D721Med (cell line): ENCODE data around the gene TCF4.

Experiments
- DNase-seq: peaks from one replicate; pipeline ENCODE4 v3.0.0; 2011; ENCODE audit warnings: low spot score; ENCODE audit not compliant: insufficient read length
- FAIRE-seq: peaks from 2 replicates; lab custom pipeline; 2011; peaks lifted over from hg19 to GRCh38; lab: Jason Lieb, UNC
- CTCF ChIP-seq: IDR thresholded peaks from 2 replicates; pipeline ENCODE4 v1.5.1; 2012; ENCODE audit warnings: mild to moderate bottlenecking, control low read depth; ENCODE audit not compliant: insufficient read depth; ENCODE audit errors: missing control alignments

The TCF4 gene

DNA sequence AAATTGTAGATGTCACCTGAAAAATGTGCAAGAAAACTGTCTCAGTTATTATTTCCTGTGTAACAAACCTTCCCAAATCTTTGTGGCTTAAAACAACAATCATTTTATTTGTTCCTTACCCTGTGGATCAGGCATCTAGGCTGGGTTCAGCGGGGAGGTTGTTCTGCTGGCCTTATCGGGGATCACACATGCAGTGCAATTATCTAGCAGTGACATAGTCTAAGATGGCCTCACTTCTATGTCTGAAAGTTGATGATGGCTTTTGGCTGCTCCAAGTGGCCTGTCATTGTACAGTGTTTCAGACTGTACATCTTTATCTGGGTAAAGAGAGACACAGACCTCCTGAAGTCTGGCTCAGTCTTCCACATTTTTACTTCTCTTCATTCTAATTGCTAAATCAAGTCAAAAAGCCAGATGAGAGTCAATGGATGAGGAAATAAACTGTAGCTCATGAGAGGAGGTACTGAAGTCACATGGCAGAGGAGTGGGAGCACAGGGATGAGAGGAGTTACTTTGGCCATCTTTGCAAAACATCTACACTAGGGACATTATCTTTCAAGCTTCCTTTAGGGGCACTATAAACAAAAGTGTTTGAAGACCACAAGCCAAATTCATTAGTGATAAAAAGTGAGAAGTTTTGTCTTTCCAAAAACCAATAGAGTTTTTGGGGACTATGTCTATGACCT, 385.6 kb downstream of the TCF4 start:
- TF ChIP-seq CTCF = no peak
- FAIRE-seq = no peak

GRCh38 chr18:55199291-55199963, 388.6 kb downstream of the TCF4 start:
- DNase-seq (peak; percentile 62), FAIRE-seq (peak; percentile 100)
- no peak for TF ChIP-seq CTCF

More for the DNA sequence above, 385.6 kb downstream of the TCF4 start:
- DNase-seq = no peak

GRCh38 chr18:55195863-55196262, 392.1 kb downstream of the TCF4 start:
- TF ChIP-seq CTCF = no peak
- DNase-seq = no peak
- FAIRE-seq = no peak

DNA sequence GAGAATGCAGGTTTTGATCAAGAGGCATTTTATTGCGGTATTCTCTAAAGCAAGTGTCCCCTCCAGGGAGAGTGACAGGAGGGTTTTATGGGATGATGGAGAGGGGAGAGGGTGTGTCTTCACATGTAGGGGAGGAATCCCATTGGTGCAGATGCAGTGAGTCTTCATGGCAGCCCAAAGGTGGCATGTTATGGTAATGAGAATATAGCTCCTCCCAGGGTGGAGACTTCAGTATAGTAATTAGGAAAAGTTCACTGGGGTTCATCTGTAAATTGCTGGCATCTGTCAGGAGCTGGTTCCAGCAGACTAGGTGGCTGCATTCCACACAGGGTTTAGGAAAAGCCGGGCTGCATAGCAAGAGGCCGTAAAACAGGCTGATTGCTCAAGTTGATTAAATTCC, 398.0 kb downstream of the TCF4 start:
- DNase-seq (no peak), FAIRE-seq (peak; percentile 98)
- TF ChIP-seq CTCF = no peak

DNA sequence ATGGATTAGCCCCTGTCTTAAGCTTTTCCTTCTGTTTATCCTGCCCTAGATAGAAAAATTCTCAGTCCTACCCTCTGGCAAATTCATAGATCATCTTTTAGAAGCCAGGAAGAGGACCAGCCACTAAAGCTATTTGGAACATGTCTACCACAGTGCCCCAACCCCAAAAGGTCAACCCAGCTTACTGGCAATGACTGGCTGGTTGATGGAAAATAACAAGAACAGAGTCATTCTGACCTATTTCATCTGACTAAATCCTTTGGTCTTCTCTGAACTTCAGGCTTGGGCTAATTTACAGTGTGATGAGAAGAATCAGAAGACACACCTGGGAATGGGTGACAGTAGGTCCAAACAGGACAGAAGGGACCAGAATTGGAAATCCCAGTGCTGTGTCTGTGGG, 401.4 kb downstream of the TCF4 start:
- no peak for TF ChIP-seq CTCF
- FAIRE-seq (no peak), DNase-seq (no peak)

GRCh38 chr18:55185391-55185790, 402.6 kb downstream of the TCF4 start:
- no peak for TF ChIP-seq CTCF
- DNase-seq = no peak
- FAIRE-seq = no peak

DNA sequence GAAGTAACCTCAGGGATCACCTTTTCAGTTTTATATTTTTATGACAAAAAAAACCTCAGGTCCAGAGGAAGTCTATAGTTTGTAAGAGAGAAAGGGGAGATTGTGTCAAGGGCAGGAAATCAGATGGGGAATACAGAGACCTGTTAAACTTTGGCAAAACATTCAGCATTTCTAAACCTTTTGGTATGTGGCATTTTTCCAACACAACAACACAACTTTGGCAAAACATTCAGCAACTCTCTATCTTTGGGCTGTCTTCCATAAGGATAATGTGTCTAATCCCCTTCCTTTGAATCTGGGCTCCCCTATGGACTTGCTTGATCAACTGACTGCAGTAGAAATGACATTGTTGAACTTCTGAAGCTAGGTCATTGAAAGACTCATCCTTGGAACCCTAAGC, 408.2 kb downstream of the TCF4 start:
- FAIRE-seq (no peak), DNase-seq (no peak)
- no peak for TF ChIP-seq CTCF
